GM12875 (cell line): ENCODE measurements around the gene MLIP.

ENCODE experiments used
- H3K4me3 ChIP-seq: one replicate; pipeline ENCODE4 v1.5.1; 2011; ENCODE audit warnings: low read depth, low read length, control low read depth
- CTCF ChIP-seq: IDR thresholded peaks from 2 replicates; pipeline ENCODE4 v1.5.1; 2011; ENCODE audit warnings: low read depth, mild to moderate bottlenecking, control low read depth, inconsistent platforms, low read length, moderate library complexity, borderline replicate concordance; ENCODE audit not compliant: insufficient read depth

The MLIP gene

GRCh38 chr6:54095723-54096122 is 15.5 kb upstream of the MLIP start:
- TF ChIP-seq CTCF: no peak

GRCh38 chr6:54096811-54097210 is 14.4 kb upstream of the MLIP start:
- H3K4me3 ChIP-seq: no peak overlapping the region
- no peak for TF ChIP-seq CTCF

More at GRCh38 chr6:54095723-54096122, 15.5 kb upstream of the MLIP start:
- no peak overlapping the region for H3K4me3 ChIP-seq

- TF ChIP-seq CTCF: no peak
- H3K4me3 ChIP-seq: no peak overlapping the region
These were observed 13.5 kb upstream of the MLIP start for GRCh38 chr6:54097753-54098152.

GRCh38 chr6:54098450-54099044 is 12.7 kb upstream of the MLIP start:
- no peak for TF ChIP-seq CTCF
- H3K4me3 ChIP-seq: no peak overlapping the region

- no peak overlapping the region for H3K4me3 ChIP-seq
- TF ChIP-seq CTCF: no peak
These were observed 12.0 kb upstream of the MLIP start for GRCh38 chr6:54099225-54099624.

GRCh38 chr6:54100411-54101006 is 10.7 kb upstream of the MLIP start:
- no peak for TF ChIP-seq CTCF
- H3K4me3 ChIP-seq: no peak overlapping the region

- H3K4me3 ChIP-seq: no peak overlapping the region
- TF ChIP-seq CTCF: no peak
These were observed 9.0 kb upstream of the MLIP start for GRCh38 chr6:54102238-54102637.
